SK-N-SH (cell line): ENCODE measurements around the gene CHST11.

ENCODE experiments used
- ELF1 ChIP-seq: IDR thresholded peaks from 2 replicates; pipeline ENCODE4 v1.4.0; 2012
- EP300 ChIP-seq, 2 experiments: IDR thresholded peaks; 2 replicates each; pipeline versions ENCODE4 v1.4.0 to v1.6.1; 2012; ENCODE audit warnings: borderline replicate concordance in 1 of 2, low read depth in 1 of 2, low read length in 1 of 2
- EZH2phosphoT487 ChIP-seq: fragments of 200-600 bp; sonication (generic); IDR thresholded peaks from 2 replicates; pipeline ENCODE4 v1.6.1; 2017; ENCODE audit warnings: low read depth, mixed run types, mild to moderate bottlenecking, antibody characterized with exemption, moderate library complexity, borderline replicate concordance
- FOSL2 ChIP-seq: IDR thresholded peaks from 2 replicates; pipeline ENCODE4 v1.4.0; 2012; ENCODE audit warnings: low read depth, mild to moderate bottlenecking, moderate library complexity, borderline replicate concordance
- FOXM1 ChIP-seq: IDR thresholded peaks from 2 replicates; pipeline ENCODE4 v1.4.0; 2012; ENCODE audit warnings: low read depth, mild to moderate bottlenecking
- JUND ChIP-seq: IDR thresholded peaks from 2 replicates; pipeline ENCODE4 v1.4.0; 2012
- POLR2AphosphoS5 ChIP-seq: IDR thresholded peaks from 2 replicates; pipeline ENCODE4 v1.6.1; 2012; ENCODE audit warnings: low read depth, low read length
- RAD21 ChIP-seq: IDR thresholded peaks from 2 replicates; pipeline ENCODE4 v1.6.1; 2012; ENCODE audit warnings: mild to moderate bottlenecking, low read length
- REST ChIP-seq: IDR thresholded peaks from 2 replicates; pipeline ENCODE4 v1.6.1; 2012; ENCODE audit warnings: mild to moderate bottlenecking, low read depth, low read length, moderate library complexity
- TAF1 ChIP-seq: IDR thresholded peaks from 2 replicates; pipeline ENCODE4 v1.6.1; 2012; ENCODE audit warnings: low read depth, mild to moderate bottlenecking, low read length, moderate library complexity, borderline replicate concordance
- USF2 ChIP-seq: fragments of 150-350 bp; IDR thresholded peaks from 2 replicates; pipeline ENCODE4 v1.6.1; 2017; ENCODE audit warnings: antibody characterized with exemption, low read length, low read depth, borderline replicate concordance
- TF ChIP-seq, protein P1 (sequence below): fragments of 200-600 bp; sonication (generic); IDR thresholded peaks from 2 replicates; pipeline ENCODE4 v1.6.1; 2017; ENCODE audit warnings: antibody characterized with exemption, mild to moderate bottlenecking, moderate library complexity
- TF ChIP-seq, protein P2 (sequence below): IDR thresholded peaks from 2 replicates; pipeline ENCODE4 v1.4.0; 2012; ENCODE audit warnings: low read depth
- TF ChIP-seq, protein P3 (sequence below): fragments of 150-350 bp; IDR thresholded peaks from 2 replicates; pipeline ENCODE4 v1.6.1; 2016; ENCODE audit warnings: mild to moderate bottlenecking, low read depth, low read length

- TF ChIP-seq FOSL2 (no peak), EP300 (IDR thresholded peaks at IDR 0.05; ENCODE audit: borderline replicate concordance in 1 of 2, low read depth in 1 of 2, low read length in 1 of 2) (no peak), POLR2AphosphoS5 (no peak), EZH2phosphoT487 (no peak), REST (no peak), RAD21 (no peak), JUND (no peak), FOXM1 (no peak), ELF1 (no peak), TAF1 (no peak), USF2 (no peak)
- TF ChIP-seq, protein P1, sequence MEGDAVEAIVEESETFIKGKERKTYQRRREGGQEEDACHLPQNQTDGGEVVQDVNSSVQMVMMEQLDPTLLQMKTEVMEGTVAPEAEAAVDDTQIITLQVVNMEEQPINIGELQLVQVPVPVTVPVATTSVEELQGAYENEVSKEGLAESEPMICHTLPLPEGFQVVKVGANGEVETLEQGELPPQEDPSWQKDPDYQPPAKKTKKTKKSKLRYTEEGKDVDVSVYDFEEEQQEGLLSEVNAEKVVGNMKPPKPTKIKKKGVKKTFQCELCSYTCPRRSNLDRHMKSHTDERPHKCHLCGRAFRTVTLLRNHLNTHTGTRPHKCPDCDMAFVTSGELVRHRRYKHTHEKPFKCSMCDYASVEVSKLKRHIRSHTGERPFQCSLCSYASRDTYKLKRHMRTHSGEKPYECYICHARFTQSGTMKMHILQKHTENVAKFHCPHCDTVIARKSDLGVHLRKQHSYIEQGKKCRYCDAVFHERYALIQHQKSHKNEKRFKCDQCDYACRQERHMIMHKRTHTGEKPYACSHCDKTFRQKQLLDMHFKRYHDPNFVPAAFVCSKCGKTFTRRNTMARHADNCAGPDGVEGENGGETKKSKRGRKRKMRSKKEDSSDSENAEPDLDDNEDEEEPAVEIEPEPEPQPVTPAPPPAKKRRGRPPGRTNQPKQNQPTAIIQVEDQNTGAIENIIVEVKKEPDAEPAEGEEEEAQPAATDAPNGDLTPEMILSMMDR, result no peak
- TF ChIP-seq, protein P2, sequence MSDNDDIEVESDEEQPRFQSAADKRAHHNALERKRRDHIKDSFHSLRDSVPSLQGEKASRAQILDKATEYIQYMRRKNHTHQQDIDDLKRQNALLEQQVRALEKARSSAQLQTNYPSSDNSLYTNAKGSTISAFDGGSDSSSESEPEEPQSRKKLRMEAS, result no peak
- TF ChIP-seq, protein P3, sequence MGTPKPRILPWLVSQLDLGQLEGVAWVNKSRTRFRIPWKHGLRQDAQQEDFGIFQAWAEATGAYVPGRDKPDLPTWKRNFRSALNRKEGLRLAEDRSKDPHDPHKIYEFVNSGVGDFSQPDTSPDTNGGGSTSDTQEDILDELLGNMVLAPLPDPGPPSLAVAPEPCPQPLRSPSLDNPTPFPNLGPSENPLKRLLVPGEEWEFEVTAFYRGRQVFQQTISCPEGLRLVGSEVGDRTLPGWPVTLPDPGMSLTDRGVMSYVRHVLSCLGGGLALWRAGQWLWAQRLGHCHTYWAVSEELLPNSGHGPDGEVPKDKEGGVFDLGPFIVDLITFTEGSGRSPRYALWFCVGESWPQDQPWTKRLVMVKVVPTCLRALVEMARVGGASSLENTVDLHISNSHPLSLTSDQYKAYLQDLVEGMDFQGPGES, result no peak
These were observed 16.7 kb downstream of the CHST11 start for GRCh38 chr12:104473374-104473983.
